ENCODE data around the gene PRSS38.

Gene PRSS38

DNA sequence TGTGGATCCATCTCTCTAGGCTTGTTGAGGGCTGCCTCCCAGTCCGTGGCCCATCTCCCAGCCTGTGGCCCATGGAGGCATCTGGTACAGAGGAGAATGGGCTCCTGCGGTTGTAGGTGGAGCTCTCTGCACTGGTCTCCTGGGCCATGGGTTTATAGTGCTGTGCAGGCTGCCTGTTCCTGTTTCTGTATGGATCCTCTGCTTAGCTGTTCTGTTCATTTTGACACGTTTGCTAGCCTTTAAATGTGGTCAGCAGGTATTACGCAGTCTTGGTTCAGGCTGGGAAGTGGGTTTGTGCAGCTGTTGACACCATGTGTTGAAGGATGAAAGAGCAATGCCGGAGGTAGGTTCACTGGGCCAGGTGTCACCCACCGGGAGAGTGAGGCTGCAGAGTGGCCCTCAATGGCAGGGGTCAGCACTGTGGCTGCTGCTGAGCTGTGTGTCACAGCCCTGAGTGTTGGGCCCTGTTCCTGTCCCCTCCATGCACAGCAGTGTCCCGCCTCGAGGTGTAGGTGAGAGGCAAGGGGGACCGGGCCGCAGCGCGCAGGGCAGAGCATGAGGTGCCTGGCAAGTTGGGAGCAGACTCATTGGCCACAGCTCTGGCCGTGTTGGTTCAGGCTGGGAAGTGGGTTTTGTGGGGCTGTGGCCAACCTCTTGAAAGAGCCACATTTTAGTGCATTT is 41.3 kb upstream of the PRSS38 start:
- in situ Hi-C loops (cut with MboI; ENCODE audit: low pct_unique_long_range_greater_than_20kb, low sequenced_read_pairs, unreplicated experiment): no loop called here
- no peak for TF ChIP-seq CTCF (IDR thresholded peaks at IDR 0.05; ENCODE audit: extremely low read depth, insufficient read depth, missing control alignments)
- no peak for DNase-seq (ENCODE audit: low spot score)

GRCh38 chr1:227774821-227775661 is 40.4 kb upstream of the PRSS38 start:
- in situ Hi-C loops (cut with MboI; ENCODE audit: low pct_unique_long_range_greater_than_20kb, low sequenced_read_pairs, unreplicated experiment): no loop called here
- DNase-seq (ENCODE audit: low spot score): no peak
- TF ChIP-seq CTCF (IDR thresholded peaks at IDR 0.05; ENCODE audit: extremely low read depth, insufficient read depth, missing control alignments): no peak

GRCh38 chr1:227775841-227776240 is 39.6 kb upstream of the PRSS38 start:
- no peak for DNase-seq (ENCODE audit: low spot score)
- TF ChIP-seq CTCF (IDR thresholded peaks at IDR 0.05; ENCODE audit: extremely low read depth, insufficient read depth, missing control alignments): no peak
- in situ Hi-C loops (cut with MboI; ENCODE audit: low pct_unique_long_range_greater_than_20kb, low sequenced_read_pairs, unreplicated experiment): no loop called here

GRCh38 chr1:227776331-227776771 is 39.1 kb upstream of the PRSS38 start:
- no peak for DNase-seq (ENCODE audit: low spot score)
- in situ Hi-C loops (cut with MboI; ENCODE audit: low pct_unique_long_range_greater_than_20kb, low sequenced_read_pairs, unreplicated experiment): no loop called here
- no peak for TF ChIP-seq CTCF (IDR thresholded peaks at IDR 0.05; ENCODE audit: extremely low read depth, insufficient read depth, missing control alignments)

- DNase-seq (ENCODE audit: low spot score): no peak
Observed at GRCh38 chr1:227777156-227777555, 38.3 kb upstream of the PRSS38 start.

GRCh38 chr1:227777646-227778045 is 37.8 kb upstream of the PRSS38 start:
- no peak for TF ChIP-seq CTCF (IDR thresholded peaks at IDR 0.05; ENCODE audit: extremely low read depth, insufficient read depth, missing control alignments)
- in situ Hi-C loops (cut with MboI; ENCODE audit: low pct_unique_long_range_greater_than_20kb, low sequenced_read_pairs, unreplicated experiment): no loop called here
- no peak for DNase-seq (ENCODE audit: low spot score)

More at GRCh38 chr1:227777156-227777555, 38.3 kb upstream of the PRSS38 start:
- no peak for TF ChIP-seq CTCF (IDR thresholded peaks at IDR 0.05; ENCODE audit: extremely low read depth, insufficient read depth, missing control alignments)
- in situ Hi-C loops (cut with MboI; ENCODE audit: low pct_unique_long_range_greater_than_20kb, low sequenced_read_pairs, unreplicated experiment): no loop called here
